ENCODE data around the gene PARD3.

Gene PARD3

GRCh38 chr10:34294137-34294536 lies 521.0 kb downstream of the PARD3 start:
- Histone ChIP-seq H3K27ac (ENCODE audit: low read depth, low read length) (no peak overlapping the region), H3K9ac (ENCODE audit: low read length) (no peak overlapping the region), H3K36me3 (ENCODE audit: insufficient read depth, low read length) (no peaks in the 10 kb centered on the region), H3K27me3 (ENCODE audit: control insufficient read depth in 1 of 2, insufficient read depth in 2 of 2, low read length in 2 of 2) (no peaks in the 10 kb centered on the region), H3K9me3 (ENCODE audit: low read length) (no peaks in the 10 kb centered on the region), H3K4me1 (ENCODE audit: insufficient read depth, low read length) (peaks cover 17% of the 10 kb centered on the region), H3K4me3 (ENCODE audit: low read depth in 1 of 2, low read length in 2 of 2) (no peak overlapping the region)

- no peaks in the 10 kb centered on the region for H3K27me3 ChIP-seq (ENCODE audit: control insufficient read depth in 1 of 2, insufficient read depth in 2 of 2, low read length in 2 of 2)
- no peak overlapping the region for H3K4me3 ChIP-seq (ENCODE audit: low read depth in 1 of 2, low read length in 2 of 2)
- H3K9me3 ChIP-seq (ENCODE audit: low read length): no peaks in the 10 kb centered on the region
- no peak overlapping the region for H3K27ac ChIP-seq (ENCODE audit: low read depth, low read length)
- H3K9ac ChIP-seq (ENCODE audit: low read length): no peak overlapping the region
- peaks cover 17% of the 10 kb centered on the region for H3K4me1 ChIP-seq (ENCODE audit: insufficient read depth, low read length)
- H3K36me3 ChIP-seq (ENCODE audit: insufficient read depth, low read length): no peaks in the 10 kb centered on the region
These were observed 522.4 kb downstream of the PARD3 start for GRCh38 chr10:34292675-34293074.

- Histone ChIP-seq H3K9me3 (ENCODE audit: low read length) (no peaks in the 10 kb centered on the region), H3K4me1 (ENCODE audit: insufficient read depth, low read length) (peaks cover 17% of the 10 kb centered on the region), H3K9ac (ENCODE audit: low read length) (no peak overlapping the region), H3K4me3 (ENCODE audit: low read depth in 1 of 2, low read length in 2 of 2) (no peak overlapping the region), H3K27me3 (ENCODE audit: control insufficient read depth in 1 of 2, insufficient read depth in 2 of 2, low read length in 2 of 2) (no peaks in the 10 kb centered on the region), H3K27ac (ENCODE audit: low read depth, low read length) (no peak overlapping the region), H3K36me3 (ENCODE audit: insufficient read depth, low read length) (no peaks in the 10 kb centered on the region)
These were observed 522.9 kb downstream of the PARD3 start for GRCh38 chr10:34292194-34292565.

GRCh38 chr10:34291466-34292193 lies 523.5 kb downstream of the PARD3 start:
- H3K4me3 ChIP-seq (ENCODE audit: low read depth in 1 of 2, low read length in 2 of 2): no peak overlapping the region
- peaks cover 17% of the 10 kb centered on the region for H3K4me1 ChIP-seq (ENCODE audit: insufficient read depth, low read length)
- no peaks in the 10 kb centered on the region for H3K27me3 ChIP-seq (ENCODE audit: control insufficient read depth in 1 of 2, insufficient read depth in 2 of 2, low read length in 2 of 2)
- no peaks in the 10 kb centered on the region for H3K9me3 ChIP-seq (ENCODE audit: low read length)
- no peak overlapping the region for H3K9ac ChIP-seq (ENCODE audit: low read length)
- no peaks in the 10 kb centered on the region for H3K36me3 ChIP-seq (ENCODE audit: insufficient read depth, low read length)
- no peak overlapping the region for H3K27ac ChIP-seq (ENCODE audit: low read depth, low read length)

GRCh38 chr10:34290412-34291081 lies 524.5 kb downstream of the PARD3 start:
- H3K9ac ChIP-seq (ENCODE audit: low read length): no peak overlapping the region
- no peak overlapping the region for H3K27ac ChIP-seq (ENCODE audit: low read depth, low read length)
- H3K36me3 ChIP-seq (ENCODE audit: insufficient read depth, low read length): no peaks in the 10 kb centered on the region
- H3K4me1 ChIP-seq (ENCODE audit: insufficient read depth, low read length): peaks cover 14% of the 10 kb centered on the region
- no peak overlapping the region for H3K4me3 ChIP-seq (ENCODE audit: low read depth in 1 of 2, low read length in 2 of 2)
- H3K9me3 ChIP-seq (ENCODE audit: low read length): no peaks in the 10 kb centered on the region
- no peaks in the 10 kb centered on the region for H3K27me3 ChIP-seq (ENCODE audit: control insufficient read depth in 1 of 2, insufficient read depth in 2 of 2, low read length in 2 of 2)

- Histone ChIP-seq H3K9ac (ENCODE audit: low read length) (no peak overlapping the region), H3K27ac (ENCODE audit: low read depth, low read length) (no peak overlapping the region), H3K4me1 (ENCODE audit: insufficient read depth, low read length) (peaks cover 11% of the 10 kb centered on the region), H3K27me3 (ENCODE audit: control insufficient read depth in 1 of 2, insufficient read depth in 2 of 2, low read length in 2 of 2) (no peaks in the 10 kb centered on the region), H3K4me3 (ENCODE audit: low read depth in 1 of 2, low read length in 2 of 2) (no peak overlapping the region), H3K36me3 (ENCODE audit: insufficient read depth, low read length) (no peaks in the 10 kb centered on the region), H3K9me3 (ENCODE audit: low read length) (no peaks in the 10 kb centered on the region)
These were observed 526.5 kb downstream of the PARD3 start for GRCh38 chr10:34288634-34289033.

GRCh38 chr10:34286136-34286739 lies 528.9 kb downstream of the PARD3 start:
- no peak overlapping the region for H3K4me3 ChIP-seq (ENCODE audit: low read depth in 1 of 2, low read length in 2 of 2)
- peaks cover 9% of the 10 kb centered on the region for H3K4me1 ChIP-seq (ENCODE audit: insufficient read depth, low read length)
- H3K9me3 ChIP-seq (ENCODE audit: low read length): no peaks in the 10 kb centered on the region
- H3K36me3 ChIP-seq (ENCODE audit: insufficient read depth, low read length): no peaks in the 10 kb centered on the region
- no peaks in the 10 kb centered on the region for H3K27me3 ChIP-seq (ENCODE audit: control insufficient read depth in 1 of 2, insufficient read depth in 2 of 2, low read length in 2 of 2)
- no peak overlapping the region for H3K27ac ChIP-seq (ENCODE audit: low read depth, low read length)
- no peak overlapping the region for H3K9ac ChIP-seq (ENCODE audit: low read length)

- Histone ChIP-seq H3K4me1 (ENCODE audit: insufficient read depth, low read length) (peaks cover 4% of the 10 kb centered on the region), H3K9ac (ENCODE audit: low read length) (no peak overlapping the region), H3K9me3 (ENCODE audit: low read length) (no peaks in the 10 kb centered on the region), H3K27ac (ENCODE audit: low read depth, low read length) (no peak overlapping the region), H3K27me3 (ENCODE audit: control insufficient read depth in 1 of 2, insufficient read depth in 2 of 2, low read length in 2 of 2) (no peaks in the 10 kb centered on the region), H3K36me3 (ENCODE audit: insufficient read depth, low read length) (no peaks in the 10 kb centered on the region), H3K4me3 (ENCODE audit: low read depth in 1 of 2, low read length in 2 of 2) (no peak overlapping the region)
These were observed 533.2 kb downstream of the PARD3 start for GRCh38 chr10:34281661-34282582.

- no peak overlapping the region for H3K4me3 ChIP-seq (ENCODE audit: low read depth in 1 of 2, low read length in 2 of 2)
- no peak overlapping the region for H3K9ac ChIP-seq (ENCODE audit: low read length)
- no peak overlapping the region for H3K27ac ChIP-seq (ENCODE audit: low read depth, low read length)
- H3K27me3 ChIP-seq (ENCODE audit: control insufficient read depth in 1 of 2, insufficient read depth in 2 of 2, low read length in 2 of 2): no peaks in the 10 kb centered on the region
- no peaks in the 10 kb centered on the region for H3K36me3 ChIP-seq (ENCODE audit: insufficient read depth, low read length)
- H3K9me3 ChIP-seq (ENCODE audit: low read length): no peaks in the 10 kb centered on the region
- peaks cover 5% of the 10 kb centered on the region for H3K4me1 ChIP-seq (ENCODE audit: insufficient read depth, low read length)
These were observed 534.3 kb downstream of the PARD3 start for GRCh38 chr10:34280599-34281374.

GRCh38 chr10:34275626-34276130 lies 539.4 kb downstream of the PARD3 start:
- Histone ChIP-seq H3K9me3 (ENCODE audit: low read length) (no peaks in the 10 kb centered on the region), H3K4me3 (ENCODE audit: low read depth in 1 of 2, low read length in 2 of 2) (no peak overlapping the region), H3K36me3 (ENCODE audit: insufficient read depth, low read length) (no peaks in the 10 kb centered on the region), H3K27me3 (ENCODE audit: control insufficient read depth in 1 of 2, insufficient read depth in 2 of 2, low read length in 2 of 2) (no peaks in the 10 kb centered on the region), H3K4me1 (ENCODE audit: insufficient read depth, low read length) (peaks cover 4% of the 10 kb centered on the region), H3K27ac (ENCODE audit: low read depth, low read length) (no peak overlapping the region), H3K9ac (ENCODE audit: low read length) (no peak overlapping the region)

Measured in muscle layer of colon (tissue), 2 donors.